AG04449 (cell line): ENCODE measurements around the gene CNKSR3.

ENCODE experiments used
- CTCF ChIA-PET: fragments of 350-600 bp; formaldehyde crosslinking; extraction: SDS; loops from one replicate; lab custom pipeline; 2021; ENCODE audit warnings: antibody characterized with exemption; lab: Yijun Ruan, JAX
- POLR2A ChIA-PET: fragments of 400-600, 350-600 bp; formaldehyde crosslinking; extraction: SDS; loops from one replicate; lab custom pipeline; 2020; ENCODE audit warnings: antibody characterized with exemption, inconsistent platforms; lab: Yijun Ruan, JAX
- DNase-seq: peaks from one replicate; pipeline ENCODE4 v3.0.0-alpha.2; 2010; ENCODE audit warnings: low read depth, low spot score
- H3K4me3 ChIP-seq: 2 replicates; pipeline ENCODE4 v1.5.1; 2011; ENCODE audit warnings: low read depth, mild to moderate bottlenecking, control low read depth, low read length
- CTCF ChIP-seq: IDR thresholded peaks from one replicate; pipeline ENCODE4 v1.5.1; 2011; ENCODE audit warnings: mild to moderate bottlenecking, moderate library complexity, low read length, control low read depth, inconsistent platforms; ENCODE audit not compliant: insufficient read depth; ENCODE audit errors: missing control alignments

Gene CNKSR3

GRCh38 chr6:154371281-154371680 lies 139.2 kb downstream of the CNKSR3 start:
- H3K4me3 ChIP-seq, result no peak overlapping the region
- no peak for TF ChIP-seq CTCF
- ChIA-PET CTCF (interaction anchor here (0.7 to 4.6 kb wide), 15 partner anchors 8 to 217 kb away, joined by 3 to 36 read pairs (median 4); partner anchors contain the start of gene IPCEF1), POLR2A (interaction anchor here (0.6 kb wide), 1 partner anchor 139 kb away, joined by 3 read pairs; the partner anchor contains the start of gene CNKSR3)
- no peak for DNase-seq

DNA sequence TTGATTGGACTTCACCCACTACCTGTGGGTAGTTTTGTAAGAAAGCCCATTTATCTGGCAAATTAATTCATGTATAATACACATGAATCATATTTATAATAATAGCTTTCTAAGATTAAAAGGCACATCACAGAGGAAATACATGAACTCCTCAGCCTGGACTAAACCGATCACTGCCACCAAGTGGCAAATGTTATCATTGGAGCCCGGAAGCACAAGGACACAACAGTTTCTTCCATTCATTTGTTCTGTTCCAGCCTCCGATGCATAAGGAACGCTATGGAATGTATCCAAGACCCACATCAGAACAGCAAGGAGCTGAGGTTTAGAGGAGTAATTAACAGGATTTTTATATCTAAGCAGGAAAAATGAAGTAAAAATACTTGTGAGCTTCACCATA lies 139.9 kb downstream of the CNKSR3 start:
- ChIA-PET POLR2A (interaction anchor here (0.6 kb wide), 1 partner anchor 140 kb away, joined by 3 read pairs; the partner anchor contains the start of gene CNKSR3), CTCF (interaction anchor here (0.7 to 4.6 kb wide), 15 partner anchors 8 to 899 kb away, joined by 3 to 36 read pairs (median 4); partner anchors contain the start of gene IPCEF1)
- DNase-seq, result no peak
- peak; percentile 51 for TF ChIP-seq CTCF
- H3K4me3 ChIP-seq, result no peak overlapping the region

- POLR2A ChIA-PET, result no interaction called here
- CTCF ChIA-PET, result interaction anchor here (0.8 to 1.3 kb wide), 3 partner anchors 12 to 214 kb away, joined by 3 to 4 read pairs (median 3); no protein-coding TSS in a partner anchor
- no peak for TF ChIP-seq CTCF
- no peak for DNase-seq
- H3K4me3 ChIP-seq, result no peak overlapping the region
These were observed 142.4 kb downstream of the CNKSR3 start for GRCh38 chr6:154367839-154368695.

DNA sequence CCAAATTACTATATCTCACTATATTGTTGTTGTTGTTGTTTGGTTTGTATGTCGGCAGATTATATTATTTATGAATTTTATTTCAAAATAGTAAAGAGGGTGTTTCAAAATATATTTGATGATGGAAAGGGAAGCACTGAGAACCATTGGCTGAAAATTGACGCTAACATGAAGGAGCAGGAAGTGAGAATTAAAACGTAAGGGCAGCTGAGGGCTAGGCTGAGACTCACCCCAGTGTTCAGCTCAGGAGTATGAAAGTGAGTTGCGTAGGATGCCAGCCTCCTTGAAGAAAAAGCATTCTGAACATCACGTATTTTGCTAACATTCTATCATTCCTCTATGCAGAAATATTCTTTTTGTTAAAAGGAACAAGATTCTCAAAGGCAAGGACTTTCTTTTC lies 143.1 kb downstream of the CNKSR3 start:
- POLR2A ChIA-PET, result no interaction called here
- CTCF ChIA-PET, result interaction anchor here (0.8 to 1.3 kb wide), 3 partner anchors 11 to 213 kb away, joined by 3 to 4 read pairs (median 3); no protein-coding TSS in a partner anchor
- no peak for TF ChIP-seq CTCF
- DNase-seq, result no peak
- H3K4me3 ChIP-seq, result no peak overlapping the region

- no peak for DNase-seq
- TF ChIP-seq CTCF, result no peak
- ChIA-PET POLR2A (no interaction called here), CTCF (no interaction called here)
- no peak overlapping the region for H3K4me3 ChIP-seq
These were observed 146.7 kb downstream of the CNKSR3 start for GRCh38 chr6:154363821-154364220.

DNA sequence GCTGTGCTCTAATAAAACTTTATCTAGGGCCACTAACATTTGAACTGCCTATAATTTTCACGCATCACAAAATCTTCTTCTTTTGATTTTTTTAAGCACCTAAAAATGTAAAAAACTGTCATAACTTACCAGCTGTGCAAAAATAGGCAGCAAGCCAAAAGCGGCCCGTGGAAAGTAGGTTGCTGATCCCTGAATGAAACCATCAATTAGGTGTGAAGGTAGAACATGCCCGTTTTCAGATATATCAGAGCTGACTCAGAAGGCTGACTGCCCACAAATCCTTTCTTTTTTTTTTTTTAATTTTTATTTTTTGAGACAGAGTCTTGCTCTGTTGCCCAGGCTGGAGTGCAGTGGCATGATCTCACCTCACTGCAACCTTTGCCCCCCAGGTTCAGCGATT lies 149.0 kb downstream of the CNKSR3 start:
- H3K4me3 ChIP-seq, result no peak overlapping the region
- DNase-seq, result no peak
- CTCF ChIA-PET, result interaction anchor here (1.1 to 1.2 kb wide), 2 partner anchors 10 to 30 kb away, joined by 3 to 4 read pairs; no protein-coding TSS in a partner anchor
- POLR2A ChIA-PET, result no interaction called here
- TF ChIP-seq CTCF, result no peak
